Keratinocyte (primary cell): Measurements from ENCODE around the gene FHIT. TPM values are rescaled to one million over a fixed set of nuclear protein-coding genes. Genes with fewer than 3 reads are reported as not detected.

Source experiments
- DNase-seq: peaks from one replicate; pipeline ENCODE4 v3.0.0-alpha.2; 2011; ENCODE audit warnings: low read depth, missing footprints, low spot score
- FAIRE-seq: peaks from 2 replicates; lab custom pipeline; 2011; peaks lifted over from hg19 to GRCh38; lab: Jason Lieb, UNC
- H2AFZ ChIP-seq: 2 replicates; pipeline ENCODE4 v1.6.0; 2012; ENCODE audit warnings: low read length, control low read depth, inconsistent platforms; ENCODE audit not compliant: control insufficient read depth
- H3K27ac ChIP-seq: 2 replicates; pipeline ENCODE4 v1.5.1; 2011; ENCODE audit warnings: low read length; ENCODE audit not compliant: control insufficient read depth, insufficient read depth
- H3K27me3 ChIP-seq: 3 replicates; pipeline ENCODE4 v1.6.0; 2011; ENCODE audit warnings: low read length; ENCODE audit not compliant: control insufficient read depth, insufficient read depth; ENCODE audit errors: extremely low read depth
- H3K36me3 ChIP-seq, 2 experiments: 2 replicates in 1 of 2; 3 replicates in 1 of 2; pipeline ENCODE4 v1.5.1; 2011; ENCODE audit warnings: low read length in 2 of 2, mild to moderate bottlenecking in 1 of 2; ENCODE audit not compliant: control insufficient read depth in 2 of 2, insufficient read depth in 2 of 2; ENCODE audit errors: extremely low read depth in 1 of 2
- H3K4me1 ChIP-seq: 3 replicates; pipeline ENCODE4 v1.5.1; 2011; ENCODE audit warnings: low read length; ENCODE audit not compliant: control insufficient read depth, insufficient read depth; ENCODE audit errors: extremely low read depth
- H3K4me2 ChIP-seq: 3 replicates; pipeline ENCODE4 v1.6.0; 2011; ENCODE audit warnings: low read depth, low read length; ENCODE audit not compliant: control insufficient read depth, insufficient read depth; ENCODE audit errors: extremely low read depth
- H3K4me3 ChIP-seq, 3 experiments: fragments of 200-600 bp in 1 of 3; sonication (generic) in 1 of 3; 2 replicates in 2 of 3; 3 replicates in 1 of 3; pipeline ENCODE4 v1.5.1; 2011 to 2016; ENCODE audit warnings: low read length in 3 of 3, mild to moderate bottlenecking in 3 of 3, control low read depth in 2 of 3, inconsistent platforms in 1 of 3, low read depth in 1 of 3, mixed read lengths in 1 of 3, mixed run types in 1 of 3, moderate library complexity in 1 of 3; ENCODE audit not compliant: control insufficient read depth in 2 of 3, insufficient read depth in 2 of 3; ENCODE audit errors: extremely low read depth in 1 of 3
- H3K79me2 ChIP-seq: 2 replicates; pipeline ENCODE4 v1.6.0; 2012; ENCODE audit warnings: low read length; ENCODE audit not compliant: control insufficient read depth, insufficient read depth
- H3K9ac ChIP-seq: 3 replicates; pipeline ENCODE4 v1.6.0; 2011; ENCODE audit warnings: low read length; ENCODE audit not compliant: control insufficient read depth, insufficient read depth; ENCODE audit errors: extremely low read depth
- H3K9me1 ChIP-seq: 3 replicates; pipeline ENCODE4 v1.6.0; 2011; ENCODE audit warnings: low read length; ENCODE audit not compliant: control insufficient read depth, insufficient read depth; ENCODE audit errors: extremely low read depth
- H3K9me3 ChIP-seq: 2 replicates; pipeline ENCODE4 v1.5.1; 2012; ENCODE audit warnings: low read depth, low read length; ENCODE audit not compliant: control insufficient read depth
- H4K20me1 ChIP-seq: 3 replicates; pipeline ENCODE4 v1.6.0; 2011; ENCODE audit warnings: low read length; ENCODE audit not compliant: control insufficient read depth, insufficient read depth; ENCODE audit errors: extremely low read depth
- EZH2 ChIP-seq: IDR thresholded peaks from one replicate; pipeline ENCODE4 v1.6.1; 2012; ENCODE audit warnings: inconsistent platforms, mild to moderate bottlenecking, low read length, moderate library complexity
- dilution Hi-C: fragments of 300-500 bp; cut with MboI; formaldehyde crosslinking; loops from one replicate; pipeline ENCODE4 v1.7.0; 2020; ENCODE audit warnings: low sequenced_read_pairs; ENCODE audit not compliant: extremely low pct_ligation_motif_present
- polyA plus RNA-seq, 5 experiments: library from polyadenylated mRNA; depleted of rRNA in 3 of 5; stranded (reverse) in 3 of 5; stranded (forward) in 1 of 5; unstranded in 1 of 5; fragments of >200 nt; gene quantifications; 1 replicate in 1 of 5; 2 replicates in 3 of 5; 3 replicates in 1 of 5; pipeline versions ENCODE4 v1.2.1 to v1.2.3, GENCODE V29; 2011 to 2012; ENCODE audit warnings: missing spikeins in 2 of 5, low read depth in 1 of 5, low replicate concordance in 1 of 5
- TF ChIP-seq, protein P1 (sequence below), 3 experiments: IDR thresholded peaks in 1 of 3; conservative IDR thresholded peaks in 1 of 3; optimal IDR thresholded peaks in 1 of 3; 2 replicates in 2 of 3; 3 replicates in 1 of 3; pipeline versions ENCODE3 to v1.5.1; 2011; ENCODE audit warnings: low read length in 3 of 3, mild to moderate bottlenecking in 3 of 3, moderate library complexity in 2 of 3, control low read depth in 1 of 3, inconsistent platforms in 1 of 3; ENCODE audit not compliant: insufficient read depth in 2 of 3; ENCODE audit errors: extremely low read depth in 1 of 3

The FHIT gene
- polyA plus RNA-seq, 1 donor (not counting 4 experiments of a cell fraction or from before 2014, with no cell fraction given): 2.2 TPM

GRCh38 chr3:59798372-59799086, 1452.7 kb downstream of the FHIT start:
- no peak for FAIRE-seq
- H2AFZ ChIP-seq: no peak overlapping the region
- no peaks in the 10 kb centered on the region for H3K36me3 ChIP-seq
- DNase-seq: no peak
- H3K9me1 ChIP-seq: no peaks in the 10 kb centered on the region
- no peaks in the 10 kb centered on the region for H3K79me2 ChIP-seq
- H3K4me2 ChIP-seq: no peak overlapping the region
- no peak overlapping the region for H3K4me3 ChIP-seq
- no peaks in the 10 kb centered on the region for H4K20me1 ChIP-seq
- H3K9me3 ChIP-seq: no peaks in the 10 kb centered on the region
- dilution Hi-C loops: no loop called here
- H3K27me3 ChIP-seq: no peaks in the 10 kb centered on the region
- TF ChIP-seq, protein P1, sequence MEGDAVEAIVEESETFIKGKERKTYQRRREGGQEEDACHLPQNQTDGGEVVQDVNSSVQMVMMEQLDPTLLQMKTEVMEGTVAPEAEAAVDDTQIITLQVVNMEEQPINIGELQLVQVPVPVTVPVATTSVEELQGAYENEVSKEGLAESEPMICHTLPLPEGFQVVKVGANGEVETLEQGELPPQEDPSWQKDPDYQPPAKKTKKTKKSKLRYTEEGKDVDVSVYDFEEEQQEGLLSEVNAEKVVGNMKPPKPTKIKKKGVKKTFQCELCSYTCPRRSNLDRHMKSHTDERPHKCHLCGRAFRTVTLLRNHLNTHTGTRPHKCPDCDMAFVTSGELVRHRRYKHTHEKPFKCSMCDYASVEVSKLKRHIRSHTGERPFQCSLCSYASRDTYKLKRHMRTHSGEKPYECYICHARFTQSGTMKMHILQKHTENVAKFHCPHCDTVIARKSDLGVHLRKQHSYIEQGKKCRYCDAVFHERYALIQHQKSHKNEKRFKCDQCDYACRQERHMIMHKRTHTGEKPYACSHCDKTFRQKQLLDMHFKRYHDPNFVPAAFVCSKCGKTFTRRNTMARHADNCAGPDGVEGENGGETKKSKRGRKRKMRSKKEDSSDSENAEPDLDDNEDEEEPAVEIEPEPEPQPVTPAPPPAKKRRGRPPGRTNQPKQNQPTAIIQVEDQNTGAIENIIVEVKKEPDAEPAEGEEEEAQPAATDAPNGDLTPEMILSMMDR (optimal IDR thresholded peaks at IDR 0.05 in 1 of 3, IDR thresholded peaks at IDR 0.05 in 1 of 3, conservative IDR thresholded peaks at IDR 0.05 in 1 of 3; ENCODE audit: extremely low read depth in 1 of 3, insufficient read depth in 2 of 3, low read length in 3 of 3): no peak
- TF ChIP-seq EZH2: no peak
- no peaks in the 10 kb centered on the region for H3K4me1 ChIP-seq
- H3K27ac ChIP-seq: no peak overlapping the region
- H3K9ac ChIP-seq: no peak overlapping the region

DNA sequence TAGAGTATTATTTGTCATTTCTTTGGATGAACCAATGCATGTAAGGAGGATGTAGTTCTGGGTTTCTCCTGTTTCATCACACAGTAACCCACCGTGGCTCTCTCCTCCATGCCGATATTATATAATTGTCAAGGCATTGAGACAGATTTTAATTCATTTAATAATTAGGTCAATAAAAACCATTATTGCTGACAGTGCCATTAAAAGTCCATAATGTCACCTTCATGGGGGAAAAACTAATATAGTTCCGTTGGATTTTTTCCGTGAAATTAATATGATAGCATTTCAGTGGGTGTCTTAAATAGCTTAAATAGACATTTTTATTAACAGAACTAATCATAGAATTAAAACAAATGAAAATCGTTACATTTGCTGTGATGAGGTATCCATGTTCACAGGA, 1453.7 kb downstream of the FHIT start:
- H3K36me3 ChIP-seq: no peaks in the 10 kb centered on the region
- no peak overlapping the region for H3K4me3 ChIP-seq
- H3K4me1 ChIP-seq: no peaks in the 10 kb centered on the region
- H3K4me2 ChIP-seq: no peak overlapping the region
- no peaks in the 10 kb centered on the region for H3K27me3 ChIP-seq
- no peaks in the 10 kb centered on the region for H4K20me1 ChIP-seq
- H3K79me2 ChIP-seq: no peaks in the 10 kb centered on the region
- no peak for DNase-seq
- dilution Hi-C loops: no loop called here
- H3K27ac ChIP-seq: no peak overlapping the region
- no peaks in the 10 kb centered on the region for H3K9me1 ChIP-seq
- H3K9ac ChIP-seq: no peak overlapping the region
- no peak for FAIRE-seq
- no peaks in the 10 kb centered on the region for H3K9me3 ChIP-seq
- H2AFZ ChIP-seq: no peak overlapping the region
- TF ChIP-seq EZH2: no peak
- TF ChIP-seq, protein P1 (optimal IDR thresholded peaks at IDR 0.05 in 1 of 3, IDR thresholded peaks at IDR 0.05 in 1 of 3, conservative IDR thresholded peaks at IDR 0.05 in 1 of 3; ENCODE audit: extremely low read depth in 1 of 3, insufficient read depth in 2 of 3, low read length in 3 of 3): no peak
